Myocyte (in vitro differentiated cells): Measurements from ENCODE around the gene TOP3A. TPM values are rescaled to one million over a fixed set of nuclear protein-coding genes. Genes with fewer than 3 reads are reported as not detected.

Experiments
- DNase-seq: peaks from one replicate; pipeline ENCODE4 v3.0.0-alpha.2; 2012; ENCODE audit warnings: low read depth
- total RNA-seq: library from RNA; depleted of rRNA; stranded (reverse); fragments of >200 nt; gene quantifications from 2 replicates; pipeline ENCODE4 v1.2.3, GENCODE V29; 2014

TOP3A gene
- total RNA-seq, 1 donor from 2014 or later: 35.8 TPM

- DNase-seq: peak; percentile 46
Measured at GRCh38 chr17:18256351-18256750, 58.4 kb downstream of the TOP3A start.

- DNase-seq: no peak
Measured at GRCh38 chr17:18254888-18255649, 59.7 kb downstream of the TOP3A start.

- DNase-seq: peak; percentile 27
Measured at GRCh38 chr17:18253947-18254821, 60.6 kb downstream of the TOP3A start.

- DNase-seq: no peak
Measured at GRCh38 chr17:18253187-18253884, 61.5 kb downstream of the TOP3A start.

GRCh38 chr17:18252160-18252559 lies 62.6 kb downstream of the TOP3A start:
- no peak for DNase-seq

GRCh38 chr17:18251204-18251603 lies 63.6 kb downstream of the TOP3A start:
- DNase-seq: no peak

GRCh38 chr17:18250708-18251107 lies 64.1 kb downstream of the TOP3A start:
- DNase-seq: no peak

- no peak for DNase-seq
Measured at GRCh38 chr17:18250259-18250658, 64.5 kb downstream of the TOP3A start.

- DNase-seq: no peak
Measured at GRCh38 chr17:18248811-18249210, 66.0 kb downstream of the TOP3A start.

GRCh38 chr17:18248300-18248731 lies 66.5 kb downstream of the TOP3A start:
- DNase-seq: peak; percentile 61

- DNase-seq: no peak
Measured at GRCh38 chr17:18247613-18248001, 67.2 kb downstream of the TOP3A start.

GRCh38 chr17:18246880-18247612 lies 67.7 kb downstream of the TOP3A start:
- DNase-seq: no peak

GRCh38 chr17:18246109-18246725 lies 68.6 kb downstream of the TOP3A start:
- DNase-seq: no peak

- DNase-seq: no peak
Measured at GRCh38 chr17:18245038-18245776, 69.6 kb downstream of the TOP3A start.

- DNase-seq: no peak
Measured at GRCh38 chr17:18241229-18241871, 73.4 kb downstream of the TOP3A start.

GRCh38 chr17:18240449-18240848 lies 74.3 kb downstream of the TOP3A start:
- DNase-seq: no peak

- DNase-seq: no peak
Measured at GRCh38 chr17:18238299-18238698, 76.5 kb downstream of the TOP3A start.

- DNase-seq: no peak
Measured at GRCh38 chr17:18237461-18237860, 77.3 kb downstream of the TOP3A start.

- DNase-seq: no peak
Measured at GRCh38 chr17:18236494-18236893, 78.3 kb downstream of the TOP3A start.
